Tibial nerve (tissue), 4 donors: Measurements from ENCODE around the gene VIPR2.

ENCODE experiments used
- EP300 ChIP-seq, 2 donors: sonication (generic); formaldehyde crosslinking; IDR thresholded peaks; one replicate each; pipeline ENCODE4 v1.6.1; 2017; ENCODE audit warnings: antibody characterized with exemption in 2 of 2, mild to moderate bottlenecking in 1 of 2
- POLR2A ChIP-seq, 2 donors: fragments of 450-650 bp; IDR thresholded peaks; one replicate each; pipeline ENCODE4 v1.6.1; 2017; ENCODE audit warnings: antibody characterized with exemption in 2 of 2, mild to moderate bottlenecking in 2 of 2, moderate library complexity in 2 of 2
- TF ChIP-seq, protein P1 (sequence below), 5 experiments: fragments of 200-600 bp in 3 of 5; fragments of 450-650 bp in 2 of 5; sonication (generic) in 3 of 5; IDR thresholded peaks; one replicate each; pipeline ENCODE4 v1.5.1; 2016 to 2019; ENCODE audit warnings: antibody characterized with exemption in 5 of 5, mild to moderate bottlenecking in 3 of 5, moderate library complexity in 2 of 5

DNA sequence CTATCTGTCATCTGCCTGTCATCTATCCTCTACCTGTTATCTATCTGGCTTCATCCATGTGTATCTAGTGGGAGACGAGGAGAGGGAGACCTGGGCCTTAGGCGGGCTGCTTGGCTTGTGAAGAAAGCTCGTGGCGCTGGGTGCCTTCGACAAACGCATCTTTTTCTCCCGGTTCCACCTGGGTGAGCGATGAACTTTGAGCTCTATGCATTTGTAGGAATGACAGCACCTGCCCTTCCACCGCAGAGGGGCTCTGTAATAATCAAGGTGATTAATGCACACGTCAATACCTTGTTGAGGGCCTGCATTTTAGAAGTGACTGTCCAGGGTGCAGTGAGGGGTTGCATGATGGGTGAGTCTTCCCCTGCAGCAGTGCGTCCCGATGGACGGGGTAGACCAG lies 2.6 kb upstream of the VIPR2 start:
- TF ChIP-seq EP300 (IDR thresholded peaks at IDR 0.05) (no peak), POLR2A (IDR thresholded peaks at IDR 0.05) (no peak)
- TF ChIP-seq, protein P1, sequence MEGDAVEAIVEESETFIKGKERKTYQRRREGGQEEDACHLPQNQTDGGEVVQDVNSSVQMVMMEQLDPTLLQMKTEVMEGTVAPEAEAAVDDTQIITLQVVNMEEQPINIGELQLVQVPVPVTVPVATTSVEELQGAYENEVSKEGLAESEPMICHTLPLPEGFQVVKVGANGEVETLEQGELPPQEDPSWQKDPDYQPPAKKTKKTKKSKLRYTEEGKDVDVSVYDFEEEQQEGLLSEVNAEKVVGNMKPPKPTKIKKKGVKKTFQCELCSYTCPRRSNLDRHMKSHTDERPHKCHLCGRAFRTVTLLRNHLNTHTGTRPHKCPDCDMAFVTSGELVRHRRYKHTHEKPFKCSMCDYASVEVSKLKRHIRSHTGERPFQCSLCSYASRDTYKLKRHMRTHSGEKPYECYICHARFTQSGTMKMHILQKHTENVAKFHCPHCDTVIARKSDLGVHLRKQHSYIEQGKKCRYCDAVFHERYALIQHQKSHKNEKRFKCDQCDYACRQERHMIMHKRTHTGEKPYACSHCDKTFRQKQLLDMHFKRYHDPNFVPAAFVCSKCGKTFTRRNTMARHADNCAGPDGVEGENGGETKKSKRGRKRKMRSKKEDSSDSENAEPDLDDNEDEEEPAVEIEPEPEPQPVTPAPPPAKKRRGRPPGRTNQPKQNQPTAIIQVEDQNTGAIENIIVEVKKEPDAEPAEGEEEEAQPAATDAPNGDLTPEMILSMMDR (IDR thresholded peaks at IDR 0.05), result no peak
